Heart right ventricle (tissue), 16 donors: ENCODE data around the gene PEAK3. TPM values are rescaled to one million over a fixed set of nuclear protein-coding genes. Genes with fewer than 3 reads are reported as not detected.
"Not testable (repeated sequence)": the region's sequence is repeated elsewhere in the genome, so short reads cannot be mapped to it uniquely, and the experiment has no call there.

ENCODE experiments used
- ATAC-seq, 8 donors: fragments of 200-7000 bp; cut with Tn5 transposase; one replicate each; pipeline ENCODE4 v1.9.1; 2020; ENCODE audit warnings: mild to moderate bottlenecking in 8 of 8, moderate library complexity in 8 of 8, moderate number of reproducible peaks in 1 of 8
- DNase-seq, 2 donors: peaks; one replicate each; pipeline ENCODE4 v3.0.0-alpha.2; 2020
- H3K27ac ChIP-seq, 10 donors: fragments of 200-600 bp; sonication (generic) in 2 of 10; one replicate each; pipeline versions ENCODE4 v1.5.0 to v1.8.0; 2020 to 2022; ENCODE audit warnings: mild to moderate bottlenecking in 3 of 10
- H3K27me3 ChIP-seq, 7 donors: fragments of 200-600 bp; one replicate each; pipeline ENCODE4 v1.8.0; 2021 to 2022; ENCODE audit warnings: mild to moderate bottlenecking in 2 of 7
- H3K36me3 ChIP-seq, 9 donors: fragments of 200-600 bp; sonication (generic) in 1 of 9; one replicate each; pipeline versions ENCODE4 v1.5.0 to v1.8.0; 2020 to 2022; ENCODE audit warnings: mild to moderate bottlenecking in 2 of 9
- H3K4me1 ChIP-seq, 9 donors: fragments of 200-600 bp; sonication (generic) in 1 of 9; one replicate each; pipeline versions ENCODE4 v1.5.0 to v1.8.0; 2020 to 2022; ENCODE audit warnings: mild to moderate bottlenecking in 4 of 9
- H3K4me3 ChIP-seq, 10 donors: fragments of 200-600 bp; sonication (generic) in 2 of 10; one replicate each; pipeline versions ENCODE4 v1.5.0 to v1.8.0; 2020 to 2022; ENCODE audit warnings: mild to moderate bottlenecking in 7 of 10, moderate library complexity in 2 of 10
- H3K9me3 ChIP-seq, 11 donors: fragments of 200-600 bp in 10 of 11; sonication (generic) in 2 of 11; one replicate each; pipeline versions ENCODE4 v1.5.0 to v1.8.0; 2013 to 2022; ENCODE audit warnings: mild to moderate bottlenecking in 2 of 11, control low read depth in 1 of 11, moderate library complexity in 1 of 11
- CTCF ChIP-seq, 9 donors: fragments of 200-600 bp; sonication (generic) in 2 of 9; IDR thresholded peaks; one replicate each; pipeline versions ENCODE4 v1.5.0 to v1.8.0; 2021 to 2022; ENCODE audit warnings: antibody characterized with exemption in 9 of 9, mild to moderate bottlenecking in 5 of 9, moderate library complexity in 1 of 9
- WGBS, 2 donors: extraction: QIAGEN DNeasy Blood & Tissue Kit; methylation state at CpG; one replicate each; pipeline ENCODE4 v1.1.7; 2013; ENCODE audit warnings: inconsistent platforms in 1 of 2; 5-methylcytosine and 5-hydroxymethylcytosine counted together
- intact Hi-C, 10 donors: fragments of 100-400 bp; cut with DNase I; formaldehyde crosslinking; loops; one replicate each; pipeline versions ENCODE4 v1.11.1 to v1.14.2; 2022
- polyA plus RNA-seq, 2 donors: library from polyadenylated mRNA; stranded (reverse); fragments of 200-250 nt; gene quantifications; one replicate each; pipeline ENCODE4 v1.2.3, GENCODE V29; 2013
- total RNA-seq, 10 donors: library from RNA; stranded (reverse); fragmentation: NEBNext Ultra II Directional in 3 of 10; extraction: Animal tissue kit (Norgen Biotek cat#: 25700) in 3 of 10; gene quantifications; one replicate each; pipeline versions ENCODE4 v1.2.1 to v1.2.4, GENCODE V29; 2021 to 2023
- donor health status: Arrhythmogenic right ventricular cardiomyopathy.
- donor health status: ischemic (EF 13 %, LVEDD 7.1; RV severe dilation, severe dysfunction).
- donor health status: healthy with polysubstance abuse.
- donor health status: DM: no; HTN: yes; CAD: no.
- donor health status: DM: no; HTN: no; CAD: no.
- donor health status: ischemic (EF 25% LVEDD 6.9; RV normal size, moderate dysfunction).
- donor health status: ischemic (EF 25% LVEDD 5.7; RV mildly dilated, moderate dysfunction).
- donor health status: healthy.
- donor health status: DM: yes; HTN: yes; CAD: no.
- donor health status: Ischemic cardiomyopathy.
- donor health status: ischemic (EF 35%, LVEDD 5.7; RV mildly dilated, moderate dysfunction).
- donor health status: nonischemic (EF 11% LVEDD 7.7; RV severe dilation, severe dysfunction).
- donor health status: DM: yes; HTN: yes; CAD: no.
- donor health status: PGD.
- donor health status: ischemic (EF 29% LVEDD 5.4; RV normal size, mild dysfunction).
- donor health status: nonischemic (EF 23%, LVEDD 6.1; RV moderate dilation, normal function).

Gene PEAK3
- total and polyA plus RNA-seq, 12 donors: 0.11 to 1.1 (median 0.19) TPM

GRCh38 chr19:2287585-2288337, 5.8 kb upstream of the PEAK3 start:
- H3K4me1 ChIP-seq: peaks cover 15 to 42% (median 22%) of the 10 kb centered on the region in 9 donors
- ATAC-seq: no peak
- intact Hi-C loops: loop anchor here in 2 of 10 donors (10.0 kb wide), 2 partner anchors 97 to 107 kb away; no protein-coding TSS in a partner anchor
- 77 to 79% methylated on average over 13 of the region's 13 CpGs for WGBS, 2 donors
- H3K9me3 ChIP-seq: no peaks in the 10 kb centered on the region
- TF ChIP-seq CTCF (IDR thresholded peaks at IDR 0.05): no peak
- H3K27ac ChIP-seq: peak overlapping the region in 1 of 10 donors; percentile 91
- peaks cover 25 to 68% (median 48%) of the 10 kb centered on the region in 7 donors for H3K27me3 ChIP-seq
- no peaks in the 10 kb centered on the region for H3K36me3 ChIP-seq
- no peak overlapping the region for H3K4me3 ChIP-seq
- no peak for DNase-seq

- ATAC-seq: no peak
These were observed 4.6 kb upstream of the PEAK3 start for GRCh38 chr19:2286402-2287140.

GRCh38 chr19:2283835-2284507, 2.0 kb upstream of the PEAK3 start:
- no peak for DNase-seq
- 96% methylated on average over 8 of the region's 8 CpGs for WGBS, 2 donors
- H3K4me3 ChIP-seq: no peak overlapping the region
- peaks cover 0 to 33% (median 10%) of the 10 kb centered on the region in 7 donors for H3K27me3 ChIP-seq
- no peak for TF ChIP-seq CTCF (IDR thresholded peaks at IDR 0.05)
- H3K9me3 ChIP-seq: no peaks in the 10 kb centered on the region
- no peak for ATAC-seq
- intact Hi-C loops: loop anchor here in 3 of 10 donors (2.0 to 10.0 kb wide), 3 partner anchors 27 to 111 kb away; no protein-coding TSS in a partner anchor
- peaks cover 2 to 25% (median 13%) of the 10 kb centered on the region in 9 donors for H3K4me1 ChIP-seq
- no peak overlapping the region for H3K27ac ChIP-seq
- no peaks in the 10 kb centered on the region for H3K36me3 ChIP-seq

More at GRCh38 chr19:2286402-2287140, 4.6 kb upstream of the PEAK3 start:
- intact Hi-C loops: loop anchor here in 2 of 10 donors (10.0 kb wide), 2 partner anchors 98 to 108 kb away; no protein-coding TSS in a partner anchor
- WGBS, 2 donors: 80 to 82% methylated on average over 20 of the region's 20 CpGs
- TF ChIP-seq CTCF (IDR thresholded peaks at IDR 0.05): no peak
- H3K9me3 ChIP-seq: no peaks in the 10 kb centered on the region
- no peaks in the 10 kb centered on the region for H3K36me3 ChIP-seq
- H3K27me3 ChIP-seq: peaks cover 23 to 59% (median 36%) of the 10 kb centered on the region in 7 donors
- H3K27ac ChIP-seq: no peak overlapping the region
- H3K4me1 ChIP-seq: peaks cover 18 to 49% (median 33%) of the 10 kb centered on the region in 9 donors
- DNase-seq: no peak
- no peak overlapping the region for H3K4me3 ChIP-seq

GRCh38 chr19:2282862-2283237, 875 bp upstream of the PEAK3 start:
- no peak for ATAC-seq
- peak overlapping the region in 1 of 10 donors; percentile 87 for H3K27ac ChIP-seq
- no peak for DNase-seq
- 71 to 72% methylated on average over 11 of the region's 11 CpGs for WGBS, 2 donors
- peaks cover 2 to 16% (median 13%) of the 10 kb centered on the region in 9 donors for H3K4me1 ChIP-seq
- peak overlapping the region in 7 of 10 donors; percentile 31 to 53 (median 49) for H3K4me3 ChIP-seq
- peaks cover 0 to 22% (median 0%) of the 10 kb centered on the region in 7 donors for H3K27me3 ChIP-seq
- intact Hi-C loops: loop anchor here in 2 of 10 donors (10.0 kb wide), 2 partner anchors 102 to 112 kb away; no protein-coding TSS in a partner anchor
- TF ChIP-seq CTCF (IDR thresholded peaks at IDR 0.05): no peak
- no peaks in the 10 kb centered on the region for H3K9me3 ChIP-seq
- H3K36me3 ChIP-seq: peaks cover 0 to 5% (median 0%) of the 10 kb centered on the region in 9 donors

GRCh38 chr19:2281265-2282061, 512 bp downstream of the PEAK3 start:
- WGBS, 2 donors: 14 to 16% methylated on average over 12 to 16 of the region's 16 CpGs
- H3K9me3 ChIP-seq, DNase-seq: not testable (repeated sequence)
- peak overlapping the region; percentile 1 to 53 (median 48) for H3K4me3 ChIP-seq
- H3K27ac ChIP-seq: peak overlapping the region in 8 of 10 donors; percentile 11 to 87 (median 55)
- peaks cover 0 to 21% (median 0%) of the 10 kb centered on the region in 7 donors for H3K27me3 ChIP-seq
- peak in 4 of 8 donors; percentile 5 to 49 (median 34) for ATAC-seq
- peaks cover 0 to 15% (median 0%) of the 10 kb centered on the region in 9 donors for H3K36me3 ChIP-seq
- intact Hi-C loops: loop anchor here in 2 of 10 donors (10.0 kb wide), 2 partner anchors 103 to 113 kb away; no protein-coding TSS in a partner anchor
- H3K4me1 ChIP-seq: peaks cover 2 to 18% (median 14%) of the 10 kb centered on the region in 9 donors
